Breast epithelium (tissue), 4 donors: ENCODE results near the gene WASF3. TPM values are rescaled to one million over a fixed set of nuclear protein-coding genes. Genes with fewer than 3 reads are reported as not detected.

ENCODE experiments used
- DNase-seq, 2 donors: peaks; one replicate each; pipeline ENCODE4 v3.0.0-alpha.2; 2019; ENCODE audit warnings: low spot score in 2 of 2
- H3K27ac ChIP-seq, 2 donors: fragments of 200-600 bp; sonication (generic) in 1 of 2; one replicate each; pipeline ENCODE4 v1.5.1; 2016 to 2019; ENCODE audit warnings: mild to moderate bottlenecking in 1 of 2
- H3K27me3 ChIP-seq, 2 donors: fragments of 200-600 bp; sonication (generic) in 1 of 2; one replicate each; pipeline versions ENCODE4 v1.5.1 to v1.6.0; 2017 to 2019; ENCODE audit warnings: control low read depth in 1 of 2, mild to moderate bottlenecking in 1 of 2
- H3K36me3 ChIP-seq: fragments of 200-600 bp; one replicate; pipeline ENCODE4 v1.5.1; 2019
- H3K4me1 ChIP-seq, 2 donors: fragments of 200-600 bp; sonication (generic); one replicate each; pipeline ENCODE4 v1.5.1; 2016 to 2019; ENCODE audit warnings: control low read depth in 1 of 2
- H3K4me3 ChIP-seq, 3 donors: fragments of 200-600 bp; sonication (generic); 1 replicate in 2 of 3; 2 replicates in 1 of 3; pipeline ENCODE4 v1.5.1; 2016 to 2019; ENCODE audit warnings: mild to moderate bottlenecking in 3 of 3, moderate library complexity in 2 of 3
- H3K9me3 ChIP-seq, 2 donors: fragments of 200-600 bp; sonication (generic) in 1 of 2; one replicate each; pipeline ENCODE4 v1.5.1; 2016 to 2019; ENCODE audit warnings: control low read depth in 1 of 2
- POLR2A ChIP-seq: fragments of 450-650 bp; IDR thresholded peaks from one replicate; pipeline ENCODE4 v1.6.1; 2016; ENCODE audit warnings: antibody characterized with exemption, mild to moderate bottlenecking, moderate library complexity
- POLR2AphosphoS5 ChIP-seq, 3 donors: sonication (generic); formaldehyde crosslinking; IDR thresholded peaks; one replicate each; pipeline ENCODE4 v1.6.1; 2017; ENCODE audit warnings: antibody characterized with exemption in 3 of 3
- intact Hi-C: fragments of 100-400 bp; cut with DNase I; formaldehyde crosslinking; loops from one replicate; pipeline ENCODE4 v1.15.1; 2023; ENCODE audit warnings: low total_unique reads
- total RNA-seq, 3 donors: library from RNA; depleted of rRNA; stranded (reverse); fragments of >200 nt; gene quantifications; one replicate each; pipeline ENCODE4 v1.1.0, GENCODE V29; 2016
- TF ChIP-seq, protein P1 (sequence below), 3 donors: fragments of 450-650 bp; IDR thresholded peaks; one replicate each; pipeline ENCODE4 v1.5.1; 2016 to 2017; ENCODE audit warnings: antibody characterized with exemption in 3 of 3, mild to moderate bottlenecking in 3 of 3, moderate library complexity in 3 of 3

The WASF3 gene
- total RNA-seq, 3 donors from 2014 or later = 15.2 to 67.0 (median 19.3) TPM

DNA sequence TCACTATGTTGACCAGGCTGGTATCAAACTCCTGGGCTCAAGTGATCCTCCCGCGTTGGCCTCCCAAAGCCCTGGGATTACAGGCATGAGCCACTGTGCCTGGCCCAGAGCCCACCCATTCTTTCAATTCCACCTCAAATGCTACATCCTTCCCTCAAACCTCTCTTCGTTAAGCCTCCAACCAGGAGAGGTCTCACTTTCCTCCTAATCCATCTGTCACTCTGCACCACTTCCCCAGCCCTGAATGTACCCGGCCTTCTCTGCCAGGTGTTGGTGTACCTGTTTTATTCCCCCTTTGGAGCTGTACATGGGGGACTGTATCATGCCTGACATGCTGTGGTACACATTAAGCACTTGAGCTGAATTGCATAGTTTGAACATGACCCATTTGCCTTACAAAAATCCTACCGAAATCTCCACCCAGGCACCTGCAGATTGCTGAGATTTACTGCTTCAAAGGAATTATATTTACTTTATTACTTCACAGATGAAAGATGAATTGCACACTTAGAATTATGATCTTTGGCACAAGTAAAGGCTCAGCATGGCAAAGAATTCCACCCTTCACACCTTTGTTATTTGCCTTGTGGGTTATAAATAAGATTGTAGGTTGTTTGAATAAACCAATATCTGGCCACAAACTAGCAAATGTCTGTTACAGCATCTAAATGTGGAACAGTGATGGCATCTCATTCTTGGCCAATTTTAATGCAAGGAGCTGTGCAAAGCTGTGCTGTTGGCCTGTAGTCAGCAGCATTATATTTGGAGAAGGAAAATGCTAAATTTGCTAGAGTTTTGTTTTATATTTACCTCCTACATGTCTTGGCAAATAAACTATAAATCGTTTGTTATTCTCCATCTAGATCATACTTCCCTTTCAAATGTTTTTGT lies 15.6 kb upstream of the WASF3 start:
- H3K36me3 ChIP-seq = no peaks in the 10 kb centered on the region
- H3K27me3 ChIP-seq = peaks cover 0 to 14% of the 10 kb centered on the region in 2 donors
- no peaks in the 10 kb centered on the region for H3K9me3 ChIP-seq
- no peak for DNase-seq
- no peak overlapping the region for H3K4me3 ChIP-seq
- intact Hi-C loops = no loop called here
- no peak overlapping the region for H3K27ac ChIP-seq
- TF ChIP-seq, protein P1, sequence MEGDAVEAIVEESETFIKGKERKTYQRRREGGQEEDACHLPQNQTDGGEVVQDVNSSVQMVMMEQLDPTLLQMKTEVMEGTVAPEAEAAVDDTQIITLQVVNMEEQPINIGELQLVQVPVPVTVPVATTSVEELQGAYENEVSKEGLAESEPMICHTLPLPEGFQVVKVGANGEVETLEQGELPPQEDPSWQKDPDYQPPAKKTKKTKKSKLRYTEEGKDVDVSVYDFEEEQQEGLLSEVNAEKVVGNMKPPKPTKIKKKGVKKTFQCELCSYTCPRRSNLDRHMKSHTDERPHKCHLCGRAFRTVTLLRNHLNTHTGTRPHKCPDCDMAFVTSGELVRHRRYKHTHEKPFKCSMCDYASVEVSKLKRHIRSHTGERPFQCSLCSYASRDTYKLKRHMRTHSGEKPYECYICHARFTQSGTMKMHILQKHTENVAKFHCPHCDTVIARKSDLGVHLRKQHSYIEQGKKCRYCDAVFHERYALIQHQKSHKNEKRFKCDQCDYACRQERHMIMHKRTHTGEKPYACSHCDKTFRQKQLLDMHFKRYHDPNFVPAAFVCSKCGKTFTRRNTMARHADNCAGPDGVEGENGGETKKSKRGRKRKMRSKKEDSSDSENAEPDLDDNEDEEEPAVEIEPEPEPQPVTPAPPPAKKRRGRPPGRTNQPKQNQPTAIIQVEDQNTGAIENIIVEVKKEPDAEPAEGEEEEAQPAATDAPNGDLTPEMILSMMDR (IDR thresholded peaks at IDR 0.05) = no peak
- H3K4me1 ChIP-seq = no peaks in the 10 kb centered on the region

DNA sequence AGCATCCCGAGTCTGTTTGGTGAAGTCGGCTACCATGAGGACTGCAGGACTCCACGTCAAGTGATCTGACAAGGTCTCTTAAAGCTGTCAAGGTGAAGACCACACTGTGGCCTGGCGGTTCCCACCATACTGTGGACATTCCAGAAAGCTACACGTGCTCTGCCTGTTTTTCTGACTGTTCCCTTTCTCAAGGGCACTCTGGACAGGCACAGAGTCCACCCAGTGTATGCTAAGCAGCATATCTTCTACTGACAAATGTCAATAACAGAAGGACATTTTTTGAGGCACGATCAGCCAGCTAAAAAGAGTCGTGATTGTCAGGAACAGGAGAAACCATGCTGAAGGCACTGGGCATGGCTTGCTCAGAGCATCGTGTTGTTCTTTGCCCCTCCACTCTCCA lies 12.8 kb upstream of the WASF3 start:
- H3K27ac ChIP-seq = no peak overlapping the region
- no peaks in the 10 kb centered on the region for H3K36me3 ChIP-seq
- H3K4me3 ChIP-seq = no peak overlapping the region
- no peak for TF ChIP-seq POLR2A
- intact Hi-C loops = no loop called here
- no peak for DNase-seq
- H3K27me3 ChIP-seq = peaks cover 0 to 13% of the 10 kb centered on the region in 2 donors
- H3K9me3 ChIP-seq = no peaks in the 10 kb centered on the region
- no peaks in the 10 kb centered on the region for H3K4me1 ChIP-seq

DNA sequence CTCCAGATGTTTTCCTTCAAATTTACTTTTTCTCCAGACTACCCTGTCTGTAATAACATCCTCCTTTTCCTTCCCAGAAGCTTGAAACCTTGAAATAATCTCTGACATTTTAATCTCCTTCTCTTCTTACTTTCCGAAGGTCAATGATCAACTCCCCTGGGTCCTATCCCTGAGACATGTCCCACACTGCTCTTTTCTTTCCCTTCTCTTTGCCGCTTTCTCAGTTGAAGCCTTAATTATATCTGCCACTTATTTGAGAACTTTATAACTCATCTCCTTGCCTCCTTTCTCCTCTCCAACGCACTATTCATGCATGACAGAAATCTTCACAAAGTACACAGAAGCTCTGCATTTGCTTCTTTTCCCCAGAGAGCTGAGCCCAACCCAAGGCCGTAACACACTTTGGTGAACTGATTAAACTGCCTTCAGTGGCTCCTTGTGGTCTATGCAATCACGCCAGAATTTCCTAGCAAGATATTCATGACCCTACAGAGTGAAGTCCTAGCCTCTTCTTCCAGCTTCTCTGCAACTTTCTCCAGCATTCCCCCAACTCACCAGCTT lies 9.2 kb upstream of the WASF3 start:
- TF ChIP-seq, protein P1 (IDR thresholded peaks at IDR 0.05) = no peak
- TF ChIP-seq POLR2A (no peak), POLR2AphosphoS5 (IDR thresholded peaks at IDR 0.05) (no peak)
- H3K9me3 ChIP-seq = no peaks in the 10 kb centered on the region
- intact Hi-C loops = no loop called here

DNA sequence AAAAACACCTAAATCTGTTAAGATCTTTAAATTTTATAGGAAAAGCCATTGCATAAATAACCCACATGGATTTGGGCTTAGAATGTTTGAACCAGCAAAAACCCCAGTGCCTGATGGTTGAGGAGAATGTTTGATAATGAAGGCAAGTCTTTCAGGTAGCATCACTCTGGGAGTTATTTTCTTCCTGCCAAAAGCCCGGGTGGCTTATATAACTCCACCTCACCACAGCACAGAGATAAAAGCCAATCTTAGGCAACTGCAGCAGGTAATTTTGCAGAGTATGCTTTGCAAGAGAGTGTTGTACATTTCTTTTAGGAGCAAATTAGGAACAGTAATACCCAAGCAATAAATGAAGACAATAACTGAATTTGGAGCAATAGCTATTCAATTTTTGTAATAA lies 7.8 kb upstream of the WASF3 start:
- TF ChIP-seq POLR2A (no peak), POLR2AphosphoS5 (IDR thresholded peaks at IDR 0.05) (no peak)
- TF ChIP-seq, protein P1 (IDR thresholded peaks at IDR 0.05) = no peak
- no peak overlapping the region for H3K27ac ChIP-seq
- no peaks in the 10 kb centered on the region for H3K36me3 ChIP-seq
- no peaks in the 10 kb centered on the region for H3K4me1 ChIP-seq
- no peak overlapping the region for H3K4me3 ChIP-seq
- peaks cover 0 to 19% of the 10 kb centered on the region in 2 donors for H3K27me3 ChIP-seq
- intact Hi-C loops = no loop called here
- no peaks in the 10 kb centered on the region for H3K9me3 ChIP-seq
- DNase-seq = no peak

More for the DNA sequence above, 9.2 kb upstream of the WASF3 start:
- Histone ChIP-seq H3K4me1 (no peaks in the 10 kb centered on the region), H3K36me3 (no peaks in the 10 kb centered on the region), H3K4me3 (no peak overlapping the region), H3K27me3 (peaks cover 0 to 19% of the 10 kb centered on the region in 2 donors), H3K27ac (no peak overlapping the region)
- DNase-seq = no peak

DNA sequence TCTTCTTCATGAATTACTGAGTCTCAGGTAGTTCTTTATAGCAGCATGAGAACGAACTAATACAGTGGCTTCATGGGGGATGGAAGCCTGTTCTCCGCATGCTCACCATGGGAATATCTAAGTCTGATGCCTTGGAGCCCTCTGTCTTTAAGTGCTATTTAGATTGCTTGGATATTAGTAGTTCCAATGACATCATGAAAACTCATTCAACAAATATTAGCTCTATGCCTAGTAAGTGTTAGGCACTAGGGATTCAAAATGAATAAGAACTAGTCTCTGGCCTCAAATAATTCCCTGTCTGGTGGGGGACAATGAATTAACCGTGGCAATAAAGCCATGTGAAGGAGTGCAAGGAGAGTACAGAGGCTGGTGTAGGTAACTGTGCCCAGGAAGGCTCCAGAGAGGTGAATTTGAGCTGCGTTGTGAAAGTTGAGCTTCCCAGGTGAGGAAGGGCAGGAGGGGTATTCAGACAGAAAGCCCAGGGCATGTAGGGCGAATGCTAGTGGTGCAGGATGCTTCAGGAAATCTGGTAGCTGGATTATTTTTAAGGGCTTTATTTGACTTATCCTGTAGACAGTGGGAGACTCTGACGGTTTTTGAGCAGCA lies 6.1 kb upstream of the WASF3 start:
- Histone ChIP-seq H3K4me3 (no peak overlapping the region), H3K27ac (no peak overlapping the region), H3K4me1 (no peaks in the 10 kb centered on the region), H3K9me3 (no peaks in the 10 kb centered on the region), H3K27me3 (peaks cover 0 to 16% of the 10 kb centered on the region in 2 donors), H3K36me3 (no peaks in the 10 kb centered on the region)
- DNase-seq = no peak
- TF ChIP-seq POLR2AphosphoS5 (IDR thresholded peaks at IDR 0.05) = no peak
- TF ChIP-seq POLR2A = no peak
- TF ChIP-seq, protein P1 (IDR thresholded peaks at IDR 0.05) = no peak
- intact Hi-C loops = no loop called here
